NCI-H2029 (cell line): ENCODE data around the gene TTC19.

Source experiments
- DNase-seq: peaks from one replicate; lab custom pipeline; 2025; lab: John Stamatoyannopoulos, UW

Gene TTC19, protein sequence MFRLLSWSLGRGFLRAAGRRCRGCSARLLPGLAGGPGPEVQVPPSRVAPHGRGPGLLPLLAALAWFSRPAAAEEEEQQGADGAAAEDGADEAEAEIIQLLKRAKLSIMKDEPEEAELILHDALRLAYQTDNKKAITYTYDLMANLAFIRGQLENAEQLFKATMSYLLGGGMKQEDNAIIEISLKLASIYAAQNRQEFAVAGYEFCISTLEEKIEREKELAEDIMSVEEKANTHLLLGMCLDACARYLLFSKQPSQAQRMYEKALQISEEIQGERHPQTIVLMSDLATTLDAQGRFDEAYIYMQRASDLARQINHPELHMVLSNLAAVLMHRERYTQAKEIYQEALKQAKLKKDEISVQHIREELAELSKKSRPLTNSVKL

DNA sequence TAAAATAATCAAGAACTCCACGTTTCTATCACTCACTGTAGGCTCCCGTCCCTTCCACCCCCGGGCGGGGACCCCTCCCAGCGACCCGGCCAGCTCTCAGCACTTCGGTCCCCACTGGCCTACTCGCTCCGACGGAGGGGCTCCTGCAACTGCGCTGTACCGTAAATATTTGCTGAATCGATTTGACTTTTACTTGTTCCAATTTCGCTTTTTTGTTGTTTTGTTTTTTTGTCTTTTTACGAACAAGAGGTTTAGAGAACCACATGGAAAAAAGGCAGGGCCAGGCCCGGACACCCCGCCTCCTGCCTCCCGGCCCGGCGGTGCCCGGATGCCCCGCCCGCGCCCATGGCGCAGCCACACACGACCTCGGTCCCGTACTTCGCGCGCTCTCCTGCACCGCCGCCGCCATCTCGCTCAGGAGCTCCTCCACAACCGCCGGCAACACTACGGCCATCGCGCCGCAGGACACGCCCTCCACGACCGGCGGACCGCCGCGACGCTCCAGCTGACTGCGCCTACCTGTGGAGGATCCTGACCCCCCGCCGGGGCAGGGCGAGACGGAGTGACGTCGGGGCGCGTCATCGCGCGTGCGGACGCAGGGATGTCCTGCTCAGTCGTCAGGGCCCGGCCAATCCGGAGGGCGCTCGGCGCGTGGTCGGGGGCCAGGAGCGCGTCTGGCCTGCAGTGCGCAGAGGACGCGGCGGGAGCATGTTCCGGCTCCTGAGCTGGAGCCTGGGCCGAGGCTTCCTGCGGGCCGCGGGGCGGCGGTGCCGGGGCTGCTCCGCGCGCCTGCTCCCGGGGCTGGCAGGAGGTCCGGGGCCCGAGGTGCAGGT lies at the start of gene TTC19, which contains the start of gene ZSWIM7:
TTC19 (plus strand) TSS at position 684 of the 833 bp plus-strand sequence; CDS start at position 709, 25 bp downstream.
ZSWIM7 (minus strand) TSS at position 564 of the 833 bp plus-strand sequence; CDS start at position 454, 110 bp downstream.
- peak; percentile 79 for DNase-seq

DNA sequence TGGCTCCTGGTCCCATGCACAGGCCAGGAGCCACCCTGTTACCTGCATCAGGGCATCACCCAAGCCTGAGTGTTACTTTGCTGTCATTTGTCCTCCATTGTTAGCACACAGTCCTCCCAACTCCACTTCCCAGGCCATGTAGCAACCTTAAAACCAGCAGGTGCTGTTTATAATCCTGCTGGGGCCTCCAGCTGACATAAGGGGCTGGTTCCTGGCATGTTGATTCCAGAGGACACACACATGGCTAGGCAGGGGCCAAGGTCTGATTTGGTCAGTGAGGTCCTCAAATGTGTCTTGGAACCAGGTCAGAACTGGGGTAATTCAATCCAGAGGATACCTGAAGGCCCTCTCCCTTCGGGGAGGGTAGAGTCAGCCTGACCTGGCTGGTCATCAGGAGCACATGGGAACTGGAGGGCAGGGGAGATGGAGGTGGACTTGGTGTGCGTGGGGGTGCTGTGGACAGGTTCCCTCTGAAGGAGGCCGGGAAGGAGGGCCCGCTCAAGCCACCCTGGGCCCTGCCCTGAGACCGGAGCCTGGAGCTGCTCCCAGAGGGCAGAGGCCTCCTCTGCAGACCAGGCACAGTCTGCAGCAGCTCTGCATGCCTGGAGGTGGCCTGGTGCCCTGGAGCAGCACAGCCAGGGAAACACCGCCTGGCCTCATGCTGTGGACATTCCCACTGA lies 48.1 kb upstream of the TTC19 start:
- no peak for DNase-seq

DNA sequence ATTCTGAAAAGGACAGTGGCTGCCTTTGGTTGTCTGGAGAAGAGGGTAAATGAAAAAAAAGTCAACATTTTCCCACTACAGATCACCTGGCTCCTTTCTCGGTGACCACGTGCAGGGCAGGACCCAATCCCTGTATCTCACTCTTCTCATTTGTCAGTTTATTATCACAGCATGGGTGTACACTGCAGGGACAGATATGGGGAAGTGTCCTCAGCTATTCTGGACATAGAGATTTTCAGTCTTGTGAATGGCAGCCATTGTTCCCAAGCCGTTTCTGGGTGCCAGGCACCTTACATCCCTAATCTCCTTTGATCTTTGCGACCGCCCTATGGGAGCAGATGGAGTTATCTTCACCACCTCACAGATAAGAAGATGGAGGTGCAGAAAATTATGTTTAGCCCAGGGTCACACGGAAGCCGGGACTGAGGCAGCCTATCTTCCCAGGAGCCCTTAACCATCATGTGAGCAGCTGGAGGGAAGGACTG lies 47.5 kb upstream of the TTC19 start:
- no peak for DNase-seq

DNA sequence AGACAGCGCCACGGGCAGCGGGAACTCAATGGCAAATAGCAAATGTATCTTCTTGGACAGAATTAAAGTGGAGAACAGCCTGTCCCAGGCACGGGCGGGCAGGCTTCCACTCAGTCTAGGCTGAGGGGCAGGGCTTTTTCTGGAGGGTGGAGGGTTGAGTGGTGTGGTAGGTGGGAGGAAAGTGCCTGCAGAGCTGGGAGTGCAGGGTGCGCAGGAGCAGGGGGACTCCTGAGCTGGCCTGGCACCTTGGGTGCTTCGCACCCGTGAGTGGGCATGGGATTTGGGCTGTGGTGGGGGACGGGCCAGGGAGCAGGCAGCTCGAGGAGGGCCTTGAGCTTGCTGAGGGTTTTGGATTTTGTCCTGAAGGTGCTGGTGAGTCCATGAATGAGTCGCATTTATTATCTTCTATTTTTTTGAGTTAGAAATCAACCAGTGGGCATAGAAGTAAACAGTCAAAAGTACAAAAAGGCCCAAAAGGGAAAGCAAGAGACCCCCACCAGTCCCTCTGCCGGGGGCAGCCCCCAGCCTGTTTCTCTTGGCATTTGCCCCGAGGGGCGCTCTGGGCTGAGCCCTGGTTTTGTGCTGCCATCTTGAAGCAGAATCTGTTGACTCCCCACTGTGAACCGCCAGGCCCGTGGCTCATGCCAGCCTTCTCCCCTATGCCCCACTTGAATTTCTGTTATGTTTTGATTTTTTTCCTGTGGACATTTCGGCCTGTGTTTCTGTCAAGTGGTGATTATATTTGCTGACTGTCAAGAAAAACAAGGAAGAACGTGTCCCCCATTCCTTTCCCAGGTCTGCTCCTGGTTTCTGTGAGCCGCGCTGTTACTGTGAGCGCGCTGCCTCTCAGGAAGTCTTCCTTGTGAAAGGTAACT lies 46.5 kb upstream of the TTC19 start:
- DNase-seq = no peak

DNA sequence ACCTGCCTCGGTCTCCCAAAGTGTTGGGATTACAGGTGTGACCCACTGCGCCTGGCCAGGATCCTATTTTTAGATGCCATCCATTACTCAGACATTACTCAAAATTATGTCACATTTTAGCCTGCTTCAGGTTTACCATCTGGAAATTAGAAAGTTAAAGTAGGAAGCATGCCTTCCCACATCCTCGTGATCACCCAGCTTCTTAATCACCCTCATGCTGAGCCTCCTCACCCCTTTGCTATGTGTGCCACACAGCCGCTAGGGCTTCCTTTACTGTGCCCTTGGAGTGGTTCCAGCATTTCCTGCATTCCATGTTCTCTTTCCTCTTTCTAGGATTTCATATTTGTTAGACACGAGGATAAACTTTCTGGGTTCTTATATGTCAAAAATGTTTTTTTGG lies 45.4 kb upstream of the TTC19 start:
- no peak for DNase-seq

DNA sequence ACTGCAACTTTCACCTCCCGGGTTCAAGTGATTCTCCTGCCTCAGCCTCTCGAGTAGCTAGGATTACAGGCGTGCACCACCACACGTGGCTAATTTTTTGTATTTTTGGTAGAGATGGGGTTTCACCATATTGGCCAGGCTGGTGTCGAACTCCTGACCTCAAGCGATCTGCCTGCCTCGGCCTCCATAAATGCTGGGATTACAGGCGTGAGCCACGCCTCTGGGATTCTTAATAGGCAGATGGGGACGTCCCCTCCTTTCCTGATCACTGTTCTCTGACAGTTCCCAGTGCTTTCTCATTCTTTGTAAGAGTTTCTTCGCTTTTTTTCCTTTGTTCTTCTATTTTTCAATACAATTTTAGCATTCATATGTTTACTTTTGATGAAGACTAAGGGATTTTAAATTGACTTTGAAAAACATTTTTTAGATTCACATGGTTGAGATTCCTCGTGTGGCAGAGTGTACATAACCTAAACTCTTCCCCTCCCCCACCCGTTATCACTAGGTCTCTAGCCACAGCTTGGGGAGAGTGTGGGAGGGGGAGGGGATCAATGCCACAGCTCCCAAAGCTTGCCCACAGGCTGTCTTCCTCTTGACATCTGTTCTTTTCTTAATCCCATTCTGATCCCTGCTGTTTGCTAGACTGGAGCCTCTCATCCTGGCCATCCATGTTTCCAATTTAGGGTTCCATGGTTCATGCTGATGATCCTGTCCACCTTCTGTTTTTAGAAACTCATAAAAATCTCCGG lies 43.7 kb upstream of the TTC19 start:
- DNase-seq = no peak

DNA sequence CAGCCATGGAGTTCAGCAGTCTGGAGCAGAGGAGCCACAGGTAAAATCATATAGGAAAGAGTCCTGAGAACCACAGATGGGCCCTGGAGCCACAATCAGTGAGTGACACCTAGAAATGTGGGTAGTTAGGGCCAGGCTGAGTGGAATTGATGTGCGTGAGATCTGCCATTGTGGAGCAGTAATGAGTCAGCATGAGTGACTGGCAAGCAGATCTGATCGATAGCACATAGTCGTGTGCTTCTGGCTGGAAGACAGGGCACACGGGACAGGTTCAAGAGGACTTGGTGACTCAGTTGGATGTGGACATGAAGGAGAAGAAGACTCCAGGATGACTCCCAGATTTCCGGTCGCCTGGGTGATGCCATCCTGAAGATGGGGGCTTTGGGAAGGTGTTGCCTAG lies 42.4 kb upstream of the TTC19 start:
- no peak for DNase-seq

DNA sequence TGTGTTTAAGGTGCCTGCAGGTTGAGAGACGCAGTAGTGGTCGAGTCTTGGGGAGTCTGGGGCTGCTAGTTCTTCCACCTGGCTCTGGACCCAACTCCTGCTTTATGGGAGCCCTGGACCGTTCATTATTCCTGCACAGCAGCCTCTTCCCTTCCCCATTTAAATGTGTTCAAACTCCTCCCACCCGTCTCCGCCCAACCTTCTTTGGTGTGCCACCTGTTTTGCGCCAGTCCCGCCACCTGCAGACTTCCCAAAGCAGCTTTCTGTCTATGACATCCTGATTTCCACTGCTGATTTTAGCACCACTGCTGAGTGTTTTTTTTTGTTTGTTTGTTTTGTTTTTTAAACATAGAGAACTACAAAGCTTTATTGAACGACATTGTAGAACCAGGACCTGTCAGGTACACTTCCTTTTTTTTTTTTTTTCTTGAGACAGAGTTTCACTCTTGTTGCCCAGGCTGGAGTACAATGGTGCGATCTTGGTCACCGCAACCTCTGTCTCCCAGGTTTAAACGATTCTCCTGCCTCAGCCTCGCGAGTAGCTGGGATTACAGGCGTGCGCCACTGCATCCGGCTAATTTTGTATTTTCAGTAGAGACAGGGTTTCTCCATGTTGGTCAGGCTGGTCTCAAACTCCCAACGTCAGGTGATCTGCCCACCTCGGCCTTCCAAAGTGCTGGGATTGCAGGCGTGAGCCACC lies 41.9 kb upstream of the TTC19 start:
- no peak for DNase-seq

DNA sequence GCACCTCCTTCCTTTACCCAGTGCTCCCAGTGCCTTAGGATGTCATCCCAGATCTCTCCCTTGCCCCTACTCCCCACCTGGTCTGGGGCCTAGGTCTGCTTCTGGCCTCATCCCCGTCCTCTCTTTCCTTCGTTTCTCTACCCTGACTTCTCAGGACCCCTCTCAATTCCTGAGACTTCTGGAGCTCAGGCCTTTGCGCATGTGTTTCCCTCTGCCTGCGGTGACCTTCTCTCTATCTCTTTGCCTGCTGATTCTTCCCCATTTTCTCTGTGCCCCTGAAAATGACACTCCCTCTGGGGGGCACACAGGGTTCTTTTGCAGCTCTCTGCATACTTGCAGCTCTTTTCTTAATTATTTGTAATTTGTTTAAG lies 41.2 kb upstream of the TTC19 start:
- DNase-seq = no peak

DNA sequence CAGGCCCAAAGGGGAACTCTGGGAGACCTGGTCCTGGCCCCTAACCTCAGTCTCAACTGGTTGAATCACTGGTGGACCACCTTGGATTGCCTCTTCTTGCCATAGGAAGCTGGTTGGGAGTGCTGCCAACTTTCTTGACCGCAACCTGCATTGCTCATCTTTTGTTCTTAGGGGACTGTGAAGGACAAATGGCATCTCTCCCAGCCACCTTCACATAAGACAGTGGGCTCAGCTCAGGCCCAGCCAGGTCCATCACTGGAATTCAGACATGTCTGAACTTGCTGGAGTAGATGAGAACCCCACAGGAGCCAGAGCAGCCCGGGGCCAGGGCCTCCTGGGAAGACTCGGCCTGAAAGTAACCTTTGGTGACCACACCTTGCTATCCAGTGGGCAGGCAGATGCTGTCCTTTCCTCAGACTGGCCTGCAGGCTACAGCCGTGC lies 35.9 kb upstream of the TTC19 start:
- DNase-seq = no peak

DNA sequence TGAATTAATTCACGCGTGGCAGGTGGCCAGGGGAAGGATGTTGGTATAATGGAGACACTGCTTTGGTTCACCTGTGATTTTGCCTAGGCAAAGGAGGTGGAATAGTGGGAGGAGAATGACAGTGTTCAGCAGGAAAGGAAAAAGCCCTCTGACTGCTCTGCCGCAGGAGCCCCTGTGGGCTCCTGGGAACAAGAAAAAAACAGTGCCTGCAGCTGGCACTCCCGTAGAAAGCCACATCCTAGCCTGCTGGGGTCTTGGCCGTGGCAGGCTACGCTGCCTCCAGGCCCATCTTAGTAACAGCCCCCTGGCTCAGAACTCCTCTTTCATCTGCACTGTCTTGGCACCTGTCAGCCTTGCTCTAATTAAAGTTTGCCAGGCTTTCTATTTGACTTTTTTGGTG lies 34.1 kb upstream of the TTC19 start:
- DNase-seq = no peak

DNA sequence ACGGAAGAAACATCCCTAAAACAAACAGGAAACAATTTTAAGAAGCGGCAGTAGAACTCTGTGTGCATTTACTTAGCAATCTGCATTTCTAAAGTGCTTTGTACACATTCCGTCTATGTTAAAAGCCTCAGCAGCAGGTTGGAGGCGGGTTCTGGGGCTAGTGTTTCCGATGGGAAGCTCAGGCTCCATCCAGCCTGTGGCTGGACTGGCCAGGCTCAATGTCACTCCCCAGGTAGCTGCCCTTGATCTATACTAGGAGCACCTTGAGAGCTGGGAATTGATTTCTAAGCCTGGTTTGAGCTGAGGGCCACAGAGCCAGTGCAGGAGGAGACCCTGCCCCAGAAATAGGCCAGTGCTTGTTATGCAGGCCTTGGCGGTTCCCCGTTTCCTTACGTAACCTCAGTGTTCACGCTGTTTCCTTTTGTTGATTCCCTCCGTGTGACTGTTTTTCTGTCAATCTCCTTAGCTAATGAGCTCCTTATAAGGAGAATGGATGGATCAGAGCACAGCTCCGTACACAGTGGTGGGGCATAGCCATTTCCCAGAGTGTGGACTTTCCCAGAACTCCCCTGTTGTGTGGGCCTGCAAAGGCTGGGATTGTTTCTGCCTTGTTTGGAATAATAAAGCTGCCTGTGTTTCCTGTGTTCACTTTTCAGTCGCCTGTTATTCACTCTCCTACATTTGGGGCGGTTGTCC lies 33.3 kb upstream of the TTC19 start:
- DNase-seq = peak; percentile 38

DNA sequence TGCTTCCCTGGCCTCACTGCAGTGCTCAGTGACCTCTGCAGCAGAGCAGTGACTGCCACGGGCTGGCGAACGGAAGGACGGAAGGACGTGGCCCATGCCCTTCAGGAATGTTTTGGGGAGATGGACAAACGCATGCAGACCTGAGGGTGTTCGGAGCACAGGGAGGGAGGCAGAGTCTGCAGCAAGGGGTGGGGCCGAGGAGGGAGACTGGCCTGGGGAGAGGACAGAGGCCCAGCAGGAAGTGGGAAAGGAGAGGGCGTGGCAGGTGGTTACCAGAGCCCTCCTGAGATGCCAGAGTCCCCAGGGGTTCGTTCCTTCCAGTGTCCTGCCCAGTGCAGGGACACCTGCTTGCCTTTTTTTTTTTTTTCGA lies 32.8 kb upstream of the TTC19 start:
- DNase-seq = no peak

DNA sequence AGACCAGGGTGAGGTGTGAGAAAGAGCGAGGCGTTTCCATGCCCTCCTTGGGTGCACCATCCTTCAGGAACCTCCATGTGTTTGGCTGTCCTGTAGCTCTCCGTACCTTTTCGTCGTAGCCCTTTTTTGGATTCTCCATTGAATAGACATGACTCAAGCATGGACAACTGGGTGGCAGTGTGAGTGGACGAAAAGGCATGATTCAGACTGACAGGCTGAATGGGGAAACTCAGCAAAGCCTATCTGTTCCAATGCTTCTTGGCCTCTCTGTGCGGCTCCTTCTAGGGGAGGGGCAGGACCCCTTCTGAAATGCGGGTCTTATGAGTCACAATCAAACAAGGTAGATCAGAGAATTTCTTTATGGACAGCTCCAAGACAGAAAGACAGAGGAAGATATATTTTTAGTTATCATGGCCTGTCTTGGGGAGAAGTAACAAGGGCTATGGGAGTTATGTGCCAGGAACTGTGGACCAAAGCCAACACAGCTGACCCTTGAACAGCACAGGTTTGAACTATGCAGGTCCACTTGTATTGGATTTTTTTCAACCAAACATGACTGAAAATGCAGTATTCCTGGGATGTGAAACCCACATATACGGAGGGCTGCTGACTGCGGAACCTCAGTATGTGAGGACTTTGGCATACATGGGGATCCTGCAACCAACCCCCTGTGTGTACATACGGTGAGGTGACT lies 31.8 kb upstream of the TTC19 start:
- no peak for DNase-seq

DNA sequence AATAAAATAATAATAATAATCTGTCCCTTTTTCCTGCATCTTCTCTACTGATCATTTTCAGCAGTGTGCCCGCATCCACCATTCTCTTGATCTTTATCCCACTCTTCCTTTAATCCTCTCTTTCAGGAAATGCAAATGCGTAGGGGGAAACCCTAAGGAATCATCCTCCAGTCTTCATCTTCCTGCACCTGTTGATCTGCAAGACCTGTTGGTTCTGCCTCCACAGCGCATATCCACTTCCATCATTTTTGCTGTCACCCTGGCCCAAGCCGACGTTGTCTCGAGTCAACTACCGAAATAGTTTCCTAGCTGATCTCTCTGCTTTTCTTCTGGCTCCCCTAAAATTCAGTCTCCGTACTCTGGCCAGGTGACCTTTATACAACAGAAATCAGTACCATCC lies 30.2 kb upstream of the TTC19 start:
- DNase-seq = no peak

DNA sequence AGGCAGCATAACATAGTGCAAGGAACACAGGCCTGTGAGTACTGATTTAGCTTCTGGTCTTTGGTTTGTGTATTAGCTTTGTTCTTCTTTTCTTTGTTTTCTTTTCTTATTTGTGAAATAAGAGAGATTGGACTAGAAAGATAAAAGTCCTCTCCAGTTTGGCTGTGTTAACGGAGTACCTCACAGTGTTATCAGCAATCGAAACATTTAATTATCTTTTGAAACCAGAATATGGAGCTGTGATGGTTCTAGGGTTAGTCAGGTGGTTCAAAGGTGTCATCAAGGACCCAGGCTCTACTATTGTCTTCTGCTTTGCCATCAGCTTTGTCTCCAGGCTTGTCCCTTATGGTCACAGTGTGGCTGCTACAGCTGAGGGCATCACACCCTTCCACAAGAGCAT lies 29.1 kb upstream of the TTC19 start:
- DNase-seq = no peak

DNA sequence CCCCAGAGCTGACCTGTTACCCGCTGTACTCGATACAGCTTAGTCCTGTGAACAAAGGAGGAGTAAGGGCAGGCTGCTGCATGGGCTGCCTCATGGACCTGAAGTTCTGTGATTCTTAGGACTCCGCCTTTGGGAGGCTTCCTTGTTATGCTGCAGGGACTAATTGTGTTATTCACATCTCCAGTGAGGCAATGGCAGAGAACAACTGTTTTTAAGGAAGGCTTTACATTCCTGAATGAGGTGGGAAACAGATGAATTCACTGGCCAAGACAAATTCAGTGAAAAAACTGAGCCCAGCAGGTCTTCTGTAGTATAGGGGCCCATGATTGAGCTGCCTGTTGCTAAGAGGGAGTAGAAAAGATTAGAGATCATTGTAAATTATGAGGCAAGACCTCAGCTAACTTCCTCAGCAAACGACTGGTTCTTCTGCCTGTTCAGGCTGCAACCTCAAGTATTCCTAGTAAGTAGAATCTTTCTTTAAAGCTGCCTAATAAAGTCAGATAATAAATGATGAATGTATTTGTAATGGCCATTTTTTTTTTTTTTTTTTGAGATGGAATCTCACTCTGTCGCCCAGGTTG lies 28.4 kb upstream of the TTC19 start:
- no peak for DNase-seq

DNA sequence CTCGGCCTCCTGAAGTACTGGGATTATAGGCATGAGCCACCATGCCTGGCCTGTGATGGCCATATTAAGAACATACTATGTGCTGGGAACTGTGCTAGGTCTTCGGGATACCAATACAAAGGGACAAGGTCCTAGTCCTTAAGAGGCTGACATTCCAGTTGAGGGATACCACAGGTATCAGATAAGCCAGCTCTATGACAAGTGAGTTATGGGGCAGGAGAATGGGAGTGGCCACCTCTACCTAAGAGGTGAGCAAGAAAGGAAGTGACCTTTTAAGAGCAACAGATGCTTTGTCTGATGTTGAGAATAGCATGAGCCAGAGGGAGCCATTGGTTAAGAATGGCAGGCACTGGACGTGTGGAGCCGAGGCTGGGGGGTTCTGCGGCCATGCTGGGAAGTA lies 27.7 kb upstream of the TTC19 start:
- no peak for DNase-seq
